SK-N-SH (cell line): ENCODE results near the gene C1orf35. TPM values are rescaled to one million over a fixed set of nuclear protein-coding genes. Genes with fewer than 3 reads are reported as not detected.
A peak's percentile ranks its signal among the peaks of the same experiment; 100 is the strongest.

Source experiments
- CTCF ChIA-PET: fragments of 300-600, 350-600 bp; formaldehyde crosslinking; extraction: SDS; loops from one replicate; lab custom pipeline; 2021; lab: Yijun Ruan, JAX
- POLR2A ChIA-PET: fragments of 350-600 bp; sonication (Branson Sonifier 250); formaldehyde crosslinking; extraction: SDS; loops from one replicate; lab custom pipeline; 2020; ENCODE audit warnings: antibody characterized with exemption, inconsistent platforms; lab: Yijun Ruan, JAX
- DNase-seq: peaks from one replicate; pipeline ENCODE4 v3.0.0; 2012
- H2AFZ ChIP-seq: fragments of 200-600 bp; sonication (generic); 2 replicates; pipeline ENCODE4 v1.8.1; 2016; ENCODE audit warnings: antibody characterized with exemption, mild to moderate bottlenecking, low read depth
- H3F3A ChIP-seq: fragments of 200-600 bp; sonication (generic); replicated peaks from 2 replicates; pipeline ENCODE3; 2016; ENCODE audit warnings: antibody characterized with exemption, mild to moderate bottlenecking; ENCODE audit not compliant: insufficient read depth
- H3K27ac ChIP-seq, 2 experiments: fragments of 200-500 bp in 1 of 2; fragments of 200-600 bp in 1 of 2; sonication (Bioruptor generic) in 1 of 2; sonication (generic), shearing (Covaris generic) in 1 of 2; 2 replicates each; pipeline versions ENCODE4 v1.5.1 to v1.6.1; 2014 to 2016; ENCODE audit warnings: low read depth in 2 of 2, inconsistent platforms in 1 of 2, low read length in 1 of 2, mild to moderate bottlenecking in 1 of 2, mixed read lengths in 1 of 2
- H3K27me3 ChIP-seq: fragments of 200-600 bp; sonication (generic), shearing (Covaris generic); 2 replicates; pipeline ENCODE4 v1.6.1; 2016; ENCODE audit warnings: mixed run types; ENCODE audit not compliant: insufficient read depth
- H3K36me3 ChIP-seq, 2 experiments: fragments of 200-500 bp in 1 of 2; fragments of 200-600 bp in 1 of 2; sonication (Bioruptor generic) in 1 of 2; sonication (generic) in 1 of 2; replicated peaks in 1 of 2; 2 replicates each; pipeline versions ENCODE3 to v1.5.1; 2014 to 2016; ENCODE audit warnings: low read length in 1 of 2, mild to moderate bottlenecking in 1 of 2; ENCODE audit not compliant: insufficient read depth in 2 of 2, control insufficient read depth in 1 of 2
- H3K4me1 ChIP-seq, 2 experiments: fragments of 200-500 bp in 1 of 2; fragments of 200-600 bp in 1 of 2; sonication (Bioruptor generic) in 1 of 2; sonication (generic), shearing (Covaris generic) in 1 of 2; 2 replicates each; pipeline versions ENCODE4 v1.5.1 to v1.6.1; 2014 to 2016; ENCODE audit warnings: low read depth in 1 of 2, low read length in 1 of 2, mixed run types in 1 of 2; ENCODE audit not compliant: insufficient read depth in 2 of 2, control insufficient read depth in 1 of 2
- H3K4me2 ChIP-seq: fragments of 200-600 bp; sonication (generic), shearing (Covaris generic); 2 replicates; pipeline ENCODE4 v1.6.1; 2017; ENCODE audit warnings: mixed run types
- H3K4me3 ChIP-seq, 2 experiments: fragments of 200-500 bp in 1 of 2; fragments of 200-600 bp in 1 of 2; sonication (Bioruptor generic) in 1 of 2; sonication (generic), shearing (Covaris generic) in 1 of 2; 2 replicates each; pipeline versions ENCODE4 v1.5.1 to v1.8.1; 2014 to 2016; ENCODE audit warnings: low read depth in 2 of 2, inconsistent platforms in 1 of 2, low read length in 1 of 2, mild to moderate bottlenecking in 1 of 2, mixed read lengths in 1 of 2, moderate library complexity in 1 of 2
- H3K79me2 ChIP-seq: fragments of 200-600 bp; sonication (generic); 2 replicates; pipeline ENCODE4 v1.8.1; 2017; ENCODE audit warnings: mild to moderate bottlenecking; ENCODE audit not compliant: insufficient read depth
- H3K9ac ChIP-seq: fragments of 200-600 bp; sonication (generic); 2 replicates; pipeline ENCODE4 v1.6.1; 2017; ENCODE audit warnings: mixed run types
- H3K9me2 ChIP-seq: fragments of 200-600 bp; sonication (generic); 2 replicates; pipeline ENCODE4 v1.6.1; 2017; ENCODE audit warnings: mixed run types
- H3K9me3 ChIP-seq: fragments of 200-600 bp; sonication (generic); 2 replicates; pipeline ENCODE4 v1.6.1; 2017; ENCODE audit warnings: mixed run types, mild to moderate bottlenecking, moderate library complexity
- H4K20me1 ChIP-seq: fragments of 200-600 bp; sonication (generic); 2 replicates; pipeline ENCODE4 v1.6.1; 2017; ENCODE audit warnings: mild to moderate bottlenecking, mixed run types; ENCODE audit not compliant: insufficient read depth
- CHD2 ChIP-seq: fragments of 150-350 bp; IDR thresholded peaks from 2 replicates; pipeline ENCODE4 v1.6.1; 2018; ENCODE audit warnings: low read length; ENCODE audit not compliant: partially characterized antibody
- EZH2phosphoT487 ChIP-seq: fragments of 200-600 bp; sonication (generic); IDR thresholded peaks from 2 replicates; pipeline ENCODE4 v1.6.1; 2017; ENCODE audit warnings: low read depth, mixed run types, mild to moderate bottlenecking, antibody characterized with exemption, moderate library complexity, borderline replicate concordance
- FOXJ3 ChIP-seq: sonication (generic); formaldehyde crosslinking; IDR thresholded peaks from 2 replicates; pipeline ENCODE4 v1.5.1; 2020; ENCODE audit warnings: mild to moderate bottlenecking, missing genetic modification reagents
- FOXM1 ChIP-seq: IDR thresholded peaks from 2 replicates; pipeline ENCODE4 v1.4.0; 2012; ENCODE audit warnings: low read depth, mild to moderate bottlenecking
- IRF3 ChIP-seq: fragments of 150-350 bp; IDR thresholded peaks from 2 replicates; pipeline ENCODE4 v1.6.1; 2016; ENCODE audit warnings: mild to moderate bottlenecking, low read depth, low read length
- MEF2A ChIP-seq: IDR thresholded peaks from 2 replicates; pipeline ENCODE4 v1.4.0; 2012; ENCODE audit warnings: low read depth, borderline replicate concordance
- NRF1 ChIP-seq: IDR thresholded peaks from 2 replicates; pipeline ENCODE4 v1.6.1; 2012; ENCODE audit warnings: low read depth, mild to moderate bottlenecking, low read length
- SIN3A ChIP-seq: IDR thresholded peaks from 2 replicates; pipeline ENCODE4 v1.6.1; 2012; ENCODE audit warnings: low read depth, mild to moderate bottlenecking, low read length, moderate library complexity, borderline replicate concordance
- USF2 ChIP-seq: fragments of 150-350 bp; IDR thresholded peaks from 2 replicates; pipeline ENCODE4 v1.6.1; 2017; ENCODE audit warnings: antibody characterized with exemption, low read length, low read depth, borderline replicate concordance
- ZBTB33 ChIP-seq: IDR thresholded peaks from 2 replicates; pipeline ENCODE4 v1.4.0; 2012; ENCODE audit warnings: low read depth, borderline replicate concordance
- WGBS: methylation state at CpG from one replicate; pipeline ENCODE4 v1.1.6; 2017; ENCODE audit warnings: low lambda C conversion rate; 5-methylcytosine and 5-hydroxymethylcytosine counted together
- polyA plus RNA-seq, 3 experiments: library from polyadenylated mRNA; depleted of rRNA; stranded (reverse); fragments of >200 nt; gene quantifications; 2 replicates each; pipeline ENCODE4 v1.2.3, GENCODE V29; 2012

The C1orf35 gene
- polyA plus RNA-seq, 1 of the 3 experiments (the other 2 are of a cell fraction): 42.9 TPM

GRCh38 chr1:228150120-228150460 lies 47.0 kb upstream of the C1orf35 start (continued):
- no peak for TF ChIP-seq IRF3
- no peak for TF ChIP-seq NRF1
- no peak for TF ChIP-seq FOXJ3 (CRISPR knock-in tag)
- TF ChIP-seq CHD2: no peak
- no peak for TF ChIP-seq SIN3A
- no peak for TF ChIP-seq EZH2phosphoT487
- no peak for TF ChIP-seq MEF2A
- TF ChIP-seq USF2: no peak

GRCh38 chr1:228149406-228150119 lies 46.4 kb upstream of the C1orf35 start, which contains the start of gene GJC2:
Gene GJC2, plus strand, starts transcription at chr1:228149930. Its CDS starts 7,829 bp downstream, at chr1:228157759.
- Histone ChIP-seq H4K20me1 (peaks cover 31% of the 10 kb centered on the region), H3K27ac (peak within 1 kb of the TSS in 1 of 2 experiments; percentile 4; a peak in 1 of 4 replicates), H3K9ac (no peak within 1 kb of the TSS), H3K9me3 (no peaks in the 10 kb centered on the region), H3K4me1 (peaks cover 0 to 12% of the 10 kb centered on the region in 2 experiments; a peak in 1 of 4 replicates), H3F3A (no peaks in the 10 kb centered on the region), H3K4me3 (no peak within 1 kb of the TSS), H3K9me2 (no peaks in the 10 kb centered on the region), H2AFZ (no peak within 1 kb of the TSS), H3K36me3 (peaks cover 0 to 36% of the 10 kb centered on the region in 2 experiments), H3K79me2 (peaks cover 25% of the 10 kb centered on the region), H3K27me3 (no peaks in the 10 kb centered on the region), H3K4me2 (no peak within 1 kb of the TSS)
- WGBS: 95% methylated on average over 9 of the region's 17 CpGs
- TF ChIP-seq ZBTB33 (no peak), MEF2A (no peak), FOXM1 (no peak)
- POLR2A ChIA-PET: interaction anchor here (1.0 kb wide), 1 partner anchor 16 kb away, joined by 4 read pairs; the partner anchor contains the start of gene IBA57
- CTCF ChIA-PET: interaction anchor here (2.8 kb wide), 1 partner anchor 16 kb away, joined by 17 read pairs; the partner anchor contains the start of gene IBA57
- peak; percentile 74 for DNase-seq
